Measurements from ENCODE around the gene ETV2. TPM values are rescaled to one million over a fixed set of nuclear protein-coding genes. Genes with fewer than 3 reads are reported as not detected.

The ETV2 gene
- total and polyA plus RNA-seq, 8 donors: 0.55 to 11.7 (median 6.1) TPM; not detected in 3

DNA sequence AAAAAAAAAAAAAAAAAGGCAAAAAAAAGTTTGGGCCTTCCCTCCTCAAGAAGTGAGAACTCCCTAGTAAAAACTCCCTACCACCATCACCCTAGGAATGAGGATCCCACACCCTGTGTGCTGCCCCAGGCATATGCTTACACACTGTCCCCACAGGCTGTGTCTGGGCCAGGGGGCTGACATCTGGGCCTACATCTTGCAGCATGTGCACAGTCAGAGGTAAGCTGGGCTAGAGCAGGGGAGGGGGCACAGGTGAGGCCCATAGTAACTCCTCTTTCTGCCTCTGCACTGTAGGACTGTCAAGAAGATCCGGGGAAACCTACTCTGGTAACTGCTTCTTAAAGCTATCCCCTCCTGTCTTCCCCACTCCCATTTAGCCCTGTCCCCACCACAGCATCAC is 28.0 kb upstream of the ETV2 start:
- H3K9me3 ChIP-seq: peaks cover 0 to under 1% (median 0%) of the 10 kb centered on the region in 4 donors
- peaks cover 3 to 39% (median 34%) of the 10 kb centered on the region in 4 donors for H3K36me3 ChIP-seq
- peaks cover 10 to 18% (median 15%) of the 10 kb centered on the region in 4 donors for H3K4me1 ChIP-seq
- DNase-seq: no peak
- no peak overlapping the region for H3K4me3 ChIP-seq
- 57 to 92% (median 80%) methylated on average over 1 of the region's 1 CpG for WGBS, 5 donors
- H3K27me3 ChIP-seq: no peaks in the 10 kb centered on the region
- no peak overlapping the region for H3K27ac ChIP-seq
- intact Hi-C loops (cut with DNase I; ENCODE audit: low total_unique reads): no loop called here
- TF ChIP-seq, protein P1, sequence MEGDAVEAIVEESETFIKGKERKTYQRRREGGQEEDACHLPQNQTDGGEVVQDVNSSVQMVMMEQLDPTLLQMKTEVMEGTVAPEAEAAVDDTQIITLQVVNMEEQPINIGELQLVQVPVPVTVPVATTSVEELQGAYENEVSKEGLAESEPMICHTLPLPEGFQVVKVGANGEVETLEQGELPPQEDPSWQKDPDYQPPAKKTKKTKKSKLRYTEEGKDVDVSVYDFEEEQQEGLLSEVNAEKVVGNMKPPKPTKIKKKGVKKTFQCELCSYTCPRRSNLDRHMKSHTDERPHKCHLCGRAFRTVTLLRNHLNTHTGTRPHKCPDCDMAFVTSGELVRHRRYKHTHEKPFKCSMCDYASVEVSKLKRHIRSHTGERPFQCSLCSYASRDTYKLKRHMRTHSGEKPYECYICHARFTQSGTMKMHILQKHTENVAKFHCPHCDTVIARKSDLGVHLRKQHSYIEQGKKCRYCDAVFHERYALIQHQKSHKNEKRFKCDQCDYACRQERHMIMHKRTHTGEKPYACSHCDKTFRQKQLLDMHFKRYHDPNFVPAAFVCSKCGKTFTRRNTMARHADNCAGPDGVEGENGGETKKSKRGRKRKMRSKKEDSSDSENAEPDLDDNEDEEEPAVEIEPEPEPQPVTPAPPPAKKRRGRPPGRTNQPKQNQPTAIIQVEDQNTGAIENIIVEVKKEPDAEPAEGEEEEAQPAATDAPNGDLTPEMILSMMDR (IDR thresholded peaks at IDR 0.05): no peak
- no peak for TF ChIP-seq EP300 (IDR thresholded peaks at IDR 0.05)

DNA sequence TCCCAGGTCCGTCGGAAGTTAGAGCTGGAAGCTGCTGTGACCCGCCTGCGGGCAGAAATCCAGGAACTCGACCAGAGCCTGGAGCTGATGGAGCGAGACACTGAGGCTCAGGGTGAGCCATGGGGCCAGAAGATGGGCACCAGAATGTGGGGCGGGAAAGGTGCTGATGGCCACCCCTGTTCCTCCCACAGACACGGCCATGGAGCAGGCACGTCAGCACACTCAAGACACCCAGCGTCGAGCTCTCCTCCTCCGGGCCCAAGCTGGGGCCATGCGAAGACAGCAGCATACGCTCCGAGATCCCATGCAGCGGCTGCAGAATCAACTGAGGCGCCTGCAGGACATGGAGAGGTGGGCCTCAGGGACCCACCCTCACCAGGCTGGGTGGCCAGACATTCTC is 26.5 kb upstream of the ETV2 start:
- no peak overlapping the region for H3K4me3 ChIP-seq
- whole genome bisulfite sequencing, 5 donors: 94 to 97% (median 95%) methylated on average over 14 to 17 of the region's 17 CpGs
- DNase-seq: no peak
- intact Hi-C loops (cut with DNase I; ENCODE audit: low total_unique reads): no loop called here
- peaks cover 3 to 54% (median 47%) of the 10 kb centered on the region in 4 donors for H3K36me3 ChIP-seq
- no peaks in the 10 kb centered on the region for H3K9me3 ChIP-seq
- no peaks in the 10 kb centered on the region for H3K27me3 ChIP-seq
- no peak overlapping the region for H3K27ac ChIP-seq
- TF ChIP-seq POLR2AphosphoS5 (IDR thresholded peaks at IDR 0.05) (no peak), POLR2A (IDR thresholded peaks at IDR 0.05) (no peak), EP300 (IDR thresholded peaks at IDR 0.05) (no peak)
- TF ChIP-seq, protein P1 (IDR thresholded peaks at IDR 0.05): no peak
- peaks cover 10 to 18% (median 15%) of the 10 kb centered on the region in 4 donors for H3K4me1 ChIP-seq

DNA sequence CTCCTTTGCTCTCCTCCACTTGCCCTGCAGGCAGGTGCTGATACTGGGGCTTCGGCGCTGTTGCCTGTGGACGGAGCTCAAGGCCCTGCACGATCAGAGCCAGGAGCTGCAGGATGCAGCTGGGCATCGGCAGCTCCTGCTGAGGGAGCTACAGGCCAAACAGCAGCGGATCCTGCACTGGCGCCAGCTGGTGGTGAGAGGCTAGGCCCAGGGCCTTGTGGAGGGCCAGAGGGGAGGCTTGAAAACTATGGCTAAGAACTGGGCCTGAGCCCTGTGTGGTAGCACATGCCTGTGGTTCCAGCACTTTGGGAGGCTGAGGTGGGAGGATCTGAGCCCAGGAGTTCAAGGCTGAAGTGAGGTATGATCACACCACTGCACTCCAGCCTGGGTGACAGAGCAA is 22.7 kb upstream of the ETV2 start:
- no peak for TF ChIP-seq POLR2A (IDR thresholded peaks at IDR 0.05)
- no peak for TF ChIP-seq EP300 (IDR thresholded peaks at IDR 0.05)
- TF ChIP-seq POLR2AphosphoS5 (IDR thresholded peaks at IDR 0.05): no peak
- TF ChIP-seq, protein P1 (IDR thresholded peaks at IDR 0.05): no peak
- H3K9me3 ChIP-seq: no peaks in the 10 kb centered on the region
- H3K27me3 ChIP-seq: no peaks in the 10 kb centered on the region
- 70 to 81% (median 79%) methylated on average over 4 to 7 of the region's 7 CpGs for WGBS, 5 donors
- DNase-seq: no peak
- intact Hi-C loops (cut with DNase I; ENCODE audit: low total_unique reads): no loop called here
- no peak overlapping the region for H3K4me3 ChIP-seq
- no peak overlapping the region for H3K27ac ChIP-seq
- peaks cover 3 to 72% (median 60%) of the 10 kb centered on the region in 4 donors for H3K36me3 ChIP-seq
- no peaks in the 10 kb centered on the region for H3K4me1 ChIP-seq

DNA sequence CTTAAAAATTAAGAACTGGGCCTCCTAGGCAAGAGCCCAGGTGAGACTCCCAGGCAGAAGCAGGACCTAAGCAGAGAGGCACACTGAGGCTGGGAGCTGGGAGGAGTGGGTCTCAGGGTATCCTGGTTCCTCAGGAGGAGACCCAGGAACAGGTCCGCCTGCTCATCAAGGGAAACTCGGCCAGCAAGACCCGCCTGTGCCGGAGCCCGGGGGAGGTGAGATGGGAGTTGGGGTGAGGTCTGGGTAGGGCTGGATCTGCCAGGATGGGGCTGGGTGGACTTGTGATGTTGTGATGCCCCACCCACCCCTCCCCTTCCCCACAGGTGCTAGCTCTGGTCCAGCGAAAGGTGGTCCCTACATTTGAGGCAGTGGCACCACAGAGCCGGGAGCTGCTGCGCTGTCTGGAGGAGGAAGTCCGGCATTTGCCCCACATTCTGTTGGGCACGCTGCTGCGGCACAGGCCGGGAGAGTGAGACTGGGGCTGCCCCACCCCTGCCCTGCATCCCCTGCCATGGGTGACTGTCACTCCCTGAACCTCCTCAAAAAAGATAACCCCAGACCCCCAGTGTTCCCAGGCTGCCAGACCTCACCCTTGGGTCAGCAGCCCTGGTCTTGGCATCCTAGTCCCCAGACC is 22.1 kb upstream of the ETV2 start:
- H3K27ac ChIP-seq: no peak overlapping the region
- H3K4me1 ChIP-seq: no peaks in the 10 kb centered on the region
- peaks cover 3 to 72% (median 60%) of the 10 kb centered on the region in 4 donors for H3K36me3 ChIP-seq
- TF ChIP-seq POLR2A (IDR thresholded peaks at IDR 0.05): no peak
- no peak for TF ChIP-seq POLR2AphosphoS5 (IDR thresholded peaks at IDR 0.05)
- TF ChIP-seq, protein P1 (IDR thresholded peaks at IDR 0.05): no peak
- no peak for TF ChIP-seq EP300 (IDR thresholded peaks at IDR 0.05)
- intact Hi-C loops (cut with DNase I; ENCODE audit: low total_unique reads): no loop called here
- DNase-seq: no peak
- H3K4me3 ChIP-seq: no peak overlapping the region
- H3K27me3 ChIP-seq: no peaks in the 10 kb centered on the region
- no peaks in the 10 kb centered on the region for H3K9me3 ChIP-seq
- WGBS, 5 donors: 96 to 98% (median 97%) methylated on average over 8 to 12 of the region's 12 CpGs
